GM23338 (cell line): ENCODE results near the gene AMBP. TPM values are rescaled to one million over a fixed set of nuclear protein-coding genes. Genes with fewer than 3 reads are reported as not detected.

Experiments used
- ATAC-seq: fragments of 200-7000 bp; cut with Tn5 transposase; 3 replicates; pipeline ENCODE4 v1.9.1; 2020
- DNase-seq: peaks from one replicate; pipeline ENCODE4 v3.0.0-alpha.2; 2015; ENCODE audit warnings: low spot score
- H2AFZ ChIP-seq: fragments of 200-600 bp; sonication (generic); 2 replicates; pipeline ENCODE4 v1.8.0; 2016; ENCODE audit warnings: antibody characterized with exemption, mild to moderate bottlenecking, moderate library complexity
- H3F3A ChIP-seq: fragments of 200-600 bp; sonication (generic); replicated peaks from 2 replicates; pipeline ENCODE4 v1.8.0; 2017; ENCODE audit warnings: antibody characterized with exemption, mixed run types, low read depth
- H3K27ac ChIP-seq: fragments of 200-600 bp; sonication (generic); 2 replicates; pipeline ENCODE4 v1.6.1; 2016; ENCODE audit warnings: low read depth
- H3K27me3 ChIP-seq: fragments of 200-600 bp; sonication (generic); 2 replicates; pipeline ENCODE4 v1.8.0; 2016; ENCODE audit warnings: mild to moderate bottlenecking, mixed run types, moderate library complexity; ENCODE audit not compliant: insufficient read depth
- H3K36me3 ChIP-seq: fragments of 200-600 bp; sonication (generic); 2 replicates; pipeline ENCODE4 v1.8.0; 2016; ENCODE audit warnings: mild to moderate bottlenecking; ENCODE audit not compliant: insufficient read depth
- H3K4me1 ChIP-seq: fragments of 200-600 bp; sonication (generic); 2 replicates; pipeline ENCODE4 v1.8.0; 2016; ENCODE audit warnings: mild to moderate bottlenecking, moderate library complexity; ENCODE audit not compliant: insufficient read depth
- H3K4me2 ChIP-seq: fragments of 200-600 bp; sonication (generic); 2 replicates; pipeline ENCODE4 v1.7.1; 2017; ENCODE audit warnings: mixed run types
- H3K4me3 ChIP-seq: fragments of 200-600 bp; sonication (generic); 2 replicates; pipeline ENCODE4 v1.6.1; 2016; ENCODE audit warnings: mixed run types
- H3K79me2 ChIP-seq: fragments of 200-600 bp; sonication (generic); replicated peaks from 2 replicates; pipeline ENCODE4 v1.8.0; 2017; ENCODE audit warnings: mild to moderate bottlenecking; ENCODE audit not compliant: insufficient read depth
- H3K9me2 ChIP-seq: fragments of 200-600 bp; sonication (generic); 2 replicates; pipeline ENCODE4 v1.8.0; 2017; ENCODE audit not compliant: insufficient read depth
- H4K20me1 ChIP-seq: fragments of 200-600 bp; sonication (generic); replicated peaks from 2 replicates; pipeline ENCODE4 v1.8.0; 2017; ENCODE audit warnings: mild to moderate bottlenecking; ENCODE audit not compliant: insufficient read depth
- H3K27ac Mint-ChIP-seq: 2 replicates; pipeline ENCODE4 v1.8.0; 2020; ENCODE audit warnings: inconsistent platforms, mild to moderate bottlenecking, moderate library complexity, mixed read lengths
- H3K27me3 Mint-ChIP-seq: 3 replicates; pipeline ENCODE4 v1.8.0; 2022; ENCODE audit warnings: low read depth, mild to moderate bottlenecking, moderate library complexity, mixed read lengths, inconsistent platforms; ENCODE audit not compliant: insufficient read depth, poor library complexity
- H3K36me3 Mint-ChIP-seq: 3 replicates; pipeline ENCODE4 v1.8.0; 2021; ENCODE audit warnings: low read depth, mild to moderate bottlenecking, inconsistent platforms, moderate library complexity, mixed read lengths
- H3K4me1 Mint-ChIP-seq: 3 replicates; pipeline ENCODE4 v1.8.0; 2020; ENCODE audit warnings: mild to moderate bottlenecking, inconsistent platforms, mixed read lengths
- H3K4me3 Mint-ChIP-seq: 3 replicates; pipeline ENCODE4 v1.8.0; 2021; ENCODE audit warnings: moderate library complexity, mild to moderate bottlenecking, inconsistent platforms, mixed read lengths
- H3K9me3 Mint-ChIP-seq: 3 replicates; pipeline ENCODE4 v1.8.0; 2020; ENCODE audit warnings: moderate library complexity, mild to moderate bottlenecking, inconsistent platforms, mixed read lengths
- CREB1 ChIP-seq: fragments of 250-450 bp; sonication (Bioruptor Pico); IDR thresholded peaks from 2 replicates; pipeline ENCODE4 v1.5.0; 2020; ENCODE audit warnings: low read depth, mild to moderate bottlenecking, moderate library complexity
- CTCF ChIP-seq, 2 experiments: fragments of 200-600 bp in 1 of 2; sonication (generic) in 1 of 2; conservative IDR thresholded peaks; 2 replicates each; pipeline versions ENCODE4 v1.5.1 to v1.6.1; 2016 to 2017; ENCODE audit warnings: antibody characterized with exemption in 2 of 2, low read depth in 2 of 2, mild to moderate bottlenecking in 2 of 2, moderate library complexity in 1 of 2
- ETS1 ChIP-seq: IDR thresholded peaks from 2 replicates; pipeline ENCODE4 v1.6.1; 2016; ENCODE audit warnings: antibody characterized with exemption
- EZH2 ChIP-seq: fragments of 200-600 bp; sonication (generic); IDR thresholded peaks from one replicate; pipeline ENCODE4 v1.8.0; 2017; ENCODE audit warnings: antibody characterized with exemption, mild to moderate bottlenecking, low read depth; ENCODE audit not compliant: unreplicated experiment
- EZH2phosphoT487 ChIP-seq: fragments of 200-600 bp; sonication (generic); IDR thresholded peaks from one replicate; pipeline ENCODE4 v1.8.1; 2018; ENCODE audit warnings: antibody characterized with exemption; ENCODE audit not compliant: unreplicated experiment
- JUNB ChIP-seq: IDR thresholded peaks from one replicate; pipeline ENCODE4 v1.6.1; 2016; ENCODE audit warnings: antibody characterized with exemption; ENCODE audit not compliant: unreplicated experiment
- NANOG ChIP-seq: IDR thresholded peaks from 2 replicates; pipeline ENCODE4 v1.6.1; 2016; ENCODE audit warnings: antibody characterized with exemption, borderline replicate concordance
- POLR2AphosphoS5 ChIP-seq: IDR thresholded peaks from 2 replicates; pipeline ENCODE4 v1.6.1; 2016; ENCODE audit warnings: antibody characterized with exemption, low read depth
- REST ChIP-seq: IDR thresholded peaks from one replicate; pipeline ENCODE4 v1.6.1; 2018; ENCODE audit warnings: antibody characterized with exemption; ENCODE audit not compliant: unreplicated experiment
- STAT1 ChIP-seq: IDR thresholded peaks from one replicate; pipeline ENCODE4 v1.6.1; 2016; ENCODE audit warnings: antibody characterized with exemption; ENCODE audit not compliant: unreplicated experiment
- ZNF114 ChIP-seq: fragments of 250-450 bp; sonication (Bioruptor Pico); IDR thresholded peaks from 2 replicates; pipeline ENCODE4 v1.5.0; 2020; ENCODE audit warnings: mild to moderate bottlenecking, moderate library complexity
- ZNF331 ChIP-seq: fragments of 250-450 bp; sonication (Bioruptor Pico); IDR thresholded peaks from 2 replicates; pipeline ENCODE4 v1.5.0; 2020; ENCODE audit warnings: low read depth, mild to moderate bottlenecking, moderate library complexity
- ZNF462 ChIP-seq: fragments of 250-450 bp; sonication (Bioruptor Pico); IDR thresholded peaks from 2 replicates; pipeline ENCODE4 v1.5.0; 2020; ENCODE audit warnings: mild to moderate bottlenecking, moderate library complexity
- polyA plus RNA-seq: library from polyadenylated mRNA; unstranded; fragments of >200 nt; fragmentation: Nextera tagmentation; extraction: Ambion mirVana; gene quantifications from 2 replicates; pipeline ENCODE4 v1.2.1, GENCODE V29; 2016
- total RNA-seq: library from RNA; depleted of rRNA; stranded (reverse); fragments of >200 nt; shearing (Covaris generic); gene quantifications from 2 replicates; pipeline ENCODE4 v1.2.3, GENCODE V29; 2014

AMBP gene
- total and polyA plus RNA-seq, 2 experiments from 2014 or later: 1.3 to 2.0 TPM

GRCh38 chr9:114055061-114055460 is 23.0 kb downstream of the AMBP start:
- H3K27ac Mint-ChIP-seq: no peak overlapping the region; the same call in 1 of the 2 replicates
- H3K27me3 Mint-ChIP-seq: peaks cover 14% of the 10 kb centered on the region
- no peaks in the 10 kb centered on the region for H4K20me1 ChIP-seq
- H3K36me3 Mint-ChIP-seq: peaks cover 29% of the 10 kb centered on the region
- no peaks in the 10 kb centered on the region for H3K36me3 ChIP-seq
- H3K79me2 ChIP-seq: no peaks in the 10 kb centered on the region
- no peaks in the 10 kb centered on the region for H3K4me1 ChIP-seq
- no peak for DNase-seq
- peak; percentile 44 for ATAC-seq
- 0 out of 2 replicates have a peak, but pooled peaks cover 6% of the 10 kb centered on the region for H3K9me2 ChIP-seq
- no peak overlapping the region for H3K4me2 ChIP-seq
- no peak for TF ChIP-seq ETS1
- TF ChIP-seq ZNF331 (CRISPR knock-in tag): no peak
- no peak for TF ChIP-seq CREB1 (CRISPR knock-in tag)
- TF ChIP-seq EZH2phosphoT487: no peak
- TF ChIP-seq ZNF462 (CRISPR knock-in tag): no peak
- no peak for TF ChIP-seq JUNB
- no peak for TF ChIP-seq EZH2
- no peak for TF ChIP-seq REST
- TF ChIP-seq POLR2AphosphoS5: no peak
- TF ChIP-seq CTCF (conservative IDR thresholded peaks at IDR 0.05; ENCODE audit: low read depth in 2 of 2): no peak
- TF ChIP-seq ZNF114 (CRISPR knock-in tag): no peak
- no peak for TF ChIP-seq STAT1
- TF ChIP-seq NANOG: no peak
- H3K4me3 Mint-ChIP-seq: no peak overlapping the region
- no peaks in the 10 kb centered on the region for H3K9me3 Mint-ChIP-seq
- H2AFZ ChIP-seq: no peak overlapping the region
- H3K4me3 ChIP-seq: no peak overlapping the region
- H3F3A ChIP-seq: no peaks in the 10 kb centered on the region
- no peaks in the 10 kb centered on the region for H3K27me3 ChIP-seq
- peaks cover 7% of the 10 kb centered on the region for H3K4me1 Mint-ChIP-seq
- no peak overlapping the region for H3K27ac ChIP-seq
